Measurements from ENCODE around the gene XXYLT1. TPM values are rescaled to one million over a fixed set of nuclear protein-coding genes. Genes with fewer than 3 reads are reported as not detected.
A peak's percentile ranks its signal among the peaks of the same experiment; 100 is the strongest.

The XXYLT1 gene
- total and polyA plus RNA-seq, 2 donors from 2014 or later = 5.7 to 10.7 TPM

DNA sequence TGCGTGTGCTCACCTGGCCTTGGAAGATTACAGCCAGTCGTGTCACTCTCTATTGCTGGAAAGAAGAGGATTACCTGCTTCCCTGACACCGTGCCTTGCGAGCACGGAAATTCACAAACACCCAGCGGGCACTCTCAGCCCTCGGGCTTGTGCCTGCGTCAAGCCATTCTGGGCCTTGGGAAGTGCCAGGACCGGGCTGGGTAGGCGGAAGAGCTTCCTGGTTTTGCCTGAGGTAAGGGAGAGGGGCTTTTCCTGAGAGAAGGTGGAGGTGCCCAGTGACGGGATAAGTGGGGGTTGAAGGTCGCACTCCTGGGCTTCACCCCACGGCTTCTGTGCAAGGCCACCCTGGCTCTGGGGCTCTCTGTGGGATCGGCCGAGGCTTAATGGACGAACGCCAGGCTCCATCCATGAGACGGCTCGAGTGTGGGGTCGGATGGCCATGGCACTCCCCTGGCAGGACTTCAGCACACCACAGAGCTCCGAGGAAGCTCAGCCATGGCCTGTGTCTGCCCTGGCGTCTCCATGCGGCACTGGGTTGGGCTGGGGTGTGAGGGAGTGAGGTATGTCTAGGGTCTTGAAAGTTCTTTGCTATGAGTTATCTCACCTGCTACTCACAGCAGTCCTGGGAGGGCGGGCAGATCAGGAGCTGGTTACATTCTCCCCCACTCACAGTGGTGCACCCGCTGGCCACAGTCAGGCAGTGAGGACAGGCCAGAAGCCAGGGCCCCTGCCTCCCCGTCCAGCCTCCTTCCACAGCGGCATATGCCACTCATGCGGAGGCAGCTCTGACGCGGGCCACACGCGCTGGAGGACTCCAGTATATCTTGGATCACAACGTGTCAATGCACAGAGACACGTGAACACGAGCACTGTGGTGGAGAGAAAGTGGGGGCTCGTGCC lies 209.0 kb downstream of the XXYLT1 start:
- no peaks in the 10 kb centered on the region for H3K9me3 ChIP-seq (ENCODE audit: control insufficient read depth in 2 of 3, insufficient read depth in 1 of 3, low read length in 3 of 3)
- H3K27ac ChIP-seq (ENCODE audit: low read depth in 2 of 2, low read length in 2 of 2) = no peak overlapping the region
- no peaks in the 10 kb centered on the region for H3K27me3 ChIP-seq (ENCODE audit: control insufficient read depth, insufficient read depth, low read length)
- H3K9ac ChIP-seq (ENCODE audit: low read length in 3 of 3) = no peak overlapping the region
- no peak overlapping the region for H3K4me3 ChIP-seq (ENCODE audit: low read length in 3 of 3)
- H3K4me1 ChIP-seq (ENCODE audit: control insufficient read depth in 2 of 3, insufficient read depth in 2 of 3, low read depth in 1 of 3, low read length in 3 of 3) = no peaks in the 10 kb centered on the region
- intact Hi-C loops (cut with DNase I) = no loop called here
- H3K36me3 ChIP-seq (ENCODE audit: control insufficient read depth in 2 of 3, insufficient read depth in 3 of 3, low read length in 3 of 3) = no peaks in the 10 kb centered on the region
- TF ChIP-seq, protein P1, sequence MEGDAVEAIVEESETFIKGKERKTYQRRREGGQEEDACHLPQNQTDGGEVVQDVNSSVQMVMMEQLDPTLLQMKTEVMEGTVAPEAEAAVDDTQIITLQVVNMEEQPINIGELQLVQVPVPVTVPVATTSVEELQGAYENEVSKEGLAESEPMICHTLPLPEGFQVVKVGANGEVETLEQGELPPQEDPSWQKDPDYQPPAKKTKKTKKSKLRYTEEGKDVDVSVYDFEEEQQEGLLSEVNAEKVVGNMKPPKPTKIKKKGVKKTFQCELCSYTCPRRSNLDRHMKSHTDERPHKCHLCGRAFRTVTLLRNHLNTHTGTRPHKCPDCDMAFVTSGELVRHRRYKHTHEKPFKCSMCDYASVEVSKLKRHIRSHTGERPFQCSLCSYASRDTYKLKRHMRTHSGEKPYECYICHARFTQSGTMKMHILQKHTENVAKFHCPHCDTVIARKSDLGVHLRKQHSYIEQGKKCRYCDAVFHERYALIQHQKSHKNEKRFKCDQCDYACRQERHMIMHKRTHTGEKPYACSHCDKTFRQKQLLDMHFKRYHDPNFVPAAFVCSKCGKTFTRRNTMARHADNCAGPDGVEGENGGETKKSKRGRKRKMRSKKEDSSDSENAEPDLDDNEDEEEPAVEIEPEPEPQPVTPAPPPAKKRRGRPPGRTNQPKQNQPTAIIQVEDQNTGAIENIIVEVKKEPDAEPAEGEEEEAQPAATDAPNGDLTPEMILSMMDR (IDR thresholded peaks at IDR 0.05; ENCODE audit: borderline replicate concordance, extremely low read depth, insufficient read depth) = no peak
- peak in 1 of 5 donors; percentile 74 for DNase-seq
- no peak for FAIRE-seq

DNA sequence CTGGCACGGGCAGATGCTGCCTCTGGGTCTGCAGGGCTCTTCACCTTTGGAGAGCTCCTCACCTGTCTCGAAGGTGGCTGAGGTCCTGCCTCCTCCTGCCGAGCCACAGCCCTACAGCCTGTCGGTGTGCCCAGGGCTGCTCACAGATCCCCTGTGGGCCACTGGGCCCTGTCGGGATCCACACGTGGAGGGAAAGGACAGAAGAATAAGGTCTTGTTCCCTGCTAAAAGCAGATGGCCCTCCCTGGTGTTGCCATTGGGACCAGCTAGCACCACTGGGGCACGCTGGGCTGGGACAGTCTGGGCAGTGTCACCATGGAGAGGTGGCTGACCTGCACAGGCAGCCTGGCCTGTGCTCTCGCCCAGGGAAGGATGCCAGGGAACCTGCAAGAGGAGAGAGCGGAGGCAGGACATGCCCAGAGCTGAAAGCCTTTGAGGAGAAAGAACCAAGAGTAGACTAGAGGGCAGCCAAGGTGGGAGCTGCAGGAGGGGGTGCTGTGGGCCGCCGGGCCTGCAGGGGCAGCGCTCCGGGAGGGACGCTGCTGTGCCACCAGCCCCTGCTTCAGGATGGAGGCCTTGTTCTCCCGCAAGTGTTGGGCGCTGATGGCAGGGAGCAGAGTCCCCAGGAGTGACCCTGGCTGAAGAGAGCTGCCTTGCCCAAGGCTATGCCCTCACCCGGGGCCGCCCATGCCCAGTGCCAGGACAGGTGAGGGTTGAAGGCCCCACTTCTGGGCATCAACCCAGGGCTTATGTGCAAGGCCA lies 210.2 kb downstream of the XXYLT1 start:
- H3K36me3 ChIP-seq (ENCODE audit: control insufficient read depth in 2 of 3, insufficient read depth in 3 of 3, low read length in 3 of 3) = no peaks in the 10 kb centered on the region
- no peak overlapping the region for H3K4me3 ChIP-seq (ENCODE audit: low read length in 3 of 3)
- FAIRE-seq (no peak), DNase-seq (peak in 1 of 5 donors; percentile 41)
- H3K4me1 ChIP-seq (ENCODE audit: control insufficient read depth in 2 of 3, insufficient read depth in 2 of 3, low read depth in 1 of 3, low read length in 3 of 3) = no peaks in the 10 kb centered on the region
- no peak overlapping the region for H3K27ac ChIP-seq (ENCODE audit: low read depth in 2 of 2, low read length in 2 of 2)
- intact Hi-C loops (cut with DNase I) = no loop called here
- H3K9ac ChIP-seq (ENCODE audit: low read length in 3 of 3) = no peak overlapping the region
- no peaks in the 10 kb centered on the region for H3K9me3 ChIP-seq (ENCODE audit: control insufficient read depth in 2 of 3, insufficient read depth in 1 of 3, low read length in 3 of 3)
- H3K27me3 ChIP-seq (ENCODE audit: control insufficient read depth, insufficient read depth, low read length) = no peaks in the 10 kb centered on the region
- TF ChIP-seq, protein P1 (IDR thresholded peaks at IDR 0.05; ENCODE audit: borderline replicate concordance, extremely low read depth, insufficient read depth) = no peak

DNA sequence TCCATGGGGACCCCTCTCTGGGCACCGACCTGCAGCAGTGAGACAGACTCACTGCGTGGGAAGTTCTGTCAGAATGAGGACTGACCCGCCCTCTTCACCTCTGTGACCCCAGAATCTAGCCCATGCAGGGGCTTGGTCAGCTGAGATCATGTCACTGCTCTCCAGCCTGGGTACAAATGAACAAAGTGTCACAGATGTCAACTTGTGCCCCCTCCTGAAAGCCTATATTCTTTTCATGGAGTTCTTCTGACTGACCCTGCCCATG lies 210.8 kb downstream of the XXYLT1 start:
- no peaks in the 10 kb centered on the region for H3K27me3 ChIP-seq (ENCODE audit: control insufficient read depth, insufficient read depth, low read length)
- FAIRE-seq (no peak), DNase-seq (peak in 1 of 5 donors; percentile 41)
- H3K9me3 ChIP-seq (ENCODE audit: control insufficient read depth in 2 of 3, insufficient read depth in 1 of 3, low read length in 3 of 3) = no peaks in the 10 kb centered on the region
- no peak overlapping the region for H3K4me3 ChIP-seq (ENCODE audit: low read length in 3 of 3)
- no peak overlapping the region for H3K9ac ChIP-seq (ENCODE audit: low read length in 3 of 3)
- H3K27ac ChIP-seq (ENCODE audit: low read depth in 2 of 2, low read length in 2 of 2) = no peak overlapping the region
- TF ChIP-seq, protein P1 (IDR thresholded peaks at IDR 0.05; ENCODE audit: borderline replicate concordance, extremely low read depth, insufficient read depth) = no peak
- intact Hi-C loops (cut with DNase I) = no loop called here
- no peaks in the 10 kb centered on the region for H3K4me1 ChIP-seq (ENCODE audit: control insufficient read depth in 2 of 3, insufficient read depth in 2 of 3, low read depth in 1 of 3, low read length in 3 of 3)
- no peaks in the 10 kb centered on the region for H3K36me3 ChIP-seq (ENCODE audit: control insufficient read depth in 2 of 3, insufficient read depth in 3 of 3, low read length in 3 of 3)
